WTC11 (cell line): ENCODE results near the gene HACD3. TPM values are rescaled to one million over a fixed set of nuclear protein-coding genes. Genes with fewer than 3 reads are reported as not detected.

Experiments used
- ATAC-seq: fragments of 200-7000 bp; cut with Tn5 transposase; 2 replicates; pipeline ENCODE4 v1.10.0; 2021; ENCODE audit warnings: mild to moderate bottlenecking, moderate library complexity
- Bru-seq: library from RNA; stranded (reverse); fragments of 400-500 nt; gene quantifications from one replicate; lab custom pipeline; 2021; lab: Mats Ljungman, UMichigan
- CTCF ChIA-PET: fragments of 300-600 bp; sonication (Branson Sonifier 250); formaldehyde crosslinking; loops from one replicate; lab custom pipeline; 2021; ENCODE audit warnings: antibody characterized with exemption; lab: Charles Lee
- POLR2A ChIA-PET: fragments of 350-600 bp; sonication (Branson Sonifier 250); formaldehyde crosslinking; loops from one replicate; lab custom pipeline; 2021; ENCODE audit warnings: antibody characterized with exemption; lab: Charles Lee
- DNase-seq: peaks from one replicate; pipeline ENCODE4 v3.0.0; 2021; ENCODE audit warnings: low spot score
- H3K27ac Mint-ChIP-seq: 2 replicates; pipeline ENCODE4 v1.8.0; 2021; ENCODE audit warnings: mixed read lengths
- H3K27me3 Mint-ChIP-seq: 2 replicates; pipeline ENCODE4 v1.8.0; 2021; ENCODE audit warnings: low read depth, mild to moderate bottlenecking, moderate library complexity, mixed read lengths
- H3K36me3 Mint-ChIP-seq: 2 replicates; pipeline ENCODE4 v1.8.0; 2021; ENCODE audit warnings: mixed read lengths
- H3K4me1 Mint-ChIP-seq: 2 replicates; pipeline ENCODE4 v1.8.0; 2022; ENCODE audit warnings: mixed read lengths
- H3K4me3 Mint-ChIP-seq: 2 replicates; pipeline ENCODE4 v1.8.0; 2021; ENCODE audit warnings: mild to moderate bottlenecking, moderate library complexity, mixed read lengths
- H3K9me3 Mint-ChIP-seq: 2 replicates; pipeline ENCODE4 v1.8.0; 2021; ENCODE audit warnings: mixed read lengths
- ARID4B ChIP-seq: sonication (generic); formaldehyde crosslinking; IDR thresholded peaks from 2 replicates; pipeline ENCODE4 v1.8.0; 2023; ENCODE audit warnings: missing genetic modification reagents, mild to moderate bottlenecking, borderline replicate concordance
- CTCF ChIP-seq: fragments of 200-600 bp; IDR thresholded peaks from 2 replicates; pipeline ENCODE4 v1.8.0; 2022; ENCODE audit warnings: antibody characterized with exemption
- E2F4 ChIP-seq: sonication (generic); formaldehyde crosslinking; IDR thresholded peaks from 2 replicates; pipeline ENCODE4 v1.8.1; 2022; ENCODE audit warnings: low read depth, mild to moderate bottlenecking, moderate library complexity, missing genetic modification reagents, borderline replicate concordance
- E2F5 ChIP-seq: sonication (generic); formaldehyde crosslinking; IDR thresholded peaks from 2 replicates; pipeline ENCODE4 v1.8.1; 2022; ENCODE audit warnings: mild to moderate bottlenecking, moderate library complexity, missing genetic modification reagents
- ELF4 ChIP-seq: sonication (generic); formaldehyde crosslinking; IDR thresholded peaks from 2 replicates; pipeline ENCODE4 v1.8.1; 2022; ENCODE audit warnings: low read depth, mild to moderate bottlenecking, moderate library complexity, missing genetic modification reagents
- GABPB1 ChIP-seq: sonication (generic); formaldehyde crosslinking; IDR thresholded peaks from 2 replicates; pipeline ENCODE4 v1.8.1; 2023; ENCODE audit warnings: mild to moderate bottlenecking, missing genetic modification reagents
- MYBL2 ChIP-seq: sonication (generic); formaldehyde crosslinking; IDR thresholded peaks from 2 replicates; pipeline ENCODE4 v1.8.1; 2023; ENCODE audit warnings: mild to moderate bottlenecking, moderate library complexity, missing genetic modification reagents
- PRDM15 ChIP-seq: sonication (generic); formaldehyde crosslinking; IDR thresholded peaks from 2 replicates; pipeline ENCODE4 v1.8.0; 2022; ENCODE audit warnings: missing genetic modification reagents
- PREB ChIP-seq: sonication (generic); formaldehyde crosslinking; IDR thresholded peaks from 2 replicates; pipeline ENCODE4 v1.8.1; 2022; ENCODE audit warnings: mild to moderate bottlenecking, missing genetic modification reagents, moderate library complexity, borderline replicate concordance
- RELA ChIP-seq: sonication (generic); formaldehyde crosslinking; IDR thresholded peaks from 2 replicates; pipeline ENCODE4 v1.8.1; 2022; ENCODE audit warnings: missing genetic modification reagents, mild to moderate bottlenecking, borderline replicate concordance
- USF1 ChIP-seq: sonication (generic); formaldehyde crosslinking; IDR thresholded peaks from 2 replicates; pipeline ENCODE4 v1.8.0; 2022; ENCODE audit warnings: mild to moderate bottlenecking, missing genetic modification reagents
- ZBTB21 ChIP-seq: sonication (generic); formaldehyde crosslinking; IDR thresholded peaks from 2 replicates; pipeline ENCODE4 v1.8.1; 2023; ENCODE audit warnings: mild to moderate bottlenecking, missing genetic modification reagents, borderline replicate concordance
- ZNF281 ChIP-seq: sonication (generic); formaldehyde crosslinking; IDR thresholded peaks from 2 replicates; pipeline ENCODE4 v1.8.0; 2023; ENCODE audit warnings: mild to moderate bottlenecking, missing genetic modification reagents
- ZNF671 ChIP-seq: fragments of 250-450 bp; sonication (Bioruptor Pico); IDR thresholded peaks from 2 replicates; pipeline ENCODE4 v1.8.0; 2021; ENCODE audit warnings: mild to moderate bottlenecking
- long read RNA-seq, 3 experiments: library from RNA in 1 of 3; library from capped mRNA in 1 of 3; library from polyadenylated mRNA in 1 of 3; unstranded in 2 of 3; stranded (forward) in 1 of 3; transcript quantifications; one replicate each; pipeline ENCODE4 v2.0.0, GENCODE V29; 2021
- total RNA-seq: library from RNA; stranded (reverse); gene quantifications from 3 replicates; pipeline ENCODE4 v1.2.3, GENCODE V29; 2021

Gene HACD3
- total RNA-seq = 95.9 to 116 TPM (median 114 TPM) in 3 replicates
- percentile 90 among the genes with signal in this experiment for Bru-seq, nascent RNA
- long read RNA-seq, experiment 1, transcript HACD3-202 (10 exons, 1,332 nt) = minor isoform, 13 of 1,093 reads
- long read RNA-seq, experiment 1, transcript HACD3-206 (12 exons, 1,465 nt) = minor isoform, 7 of 1,093 reads
- long read RNA-seq, experiment 1, transcript HACD3-201 (11 exons, 3,228 nt) = major isoform, 971 of 1,093 reads
- long read RNA-seq, experiment 1, partial matches to known transcripts = 63 of 1,093 reads
- long read RNA-seq, experiment 1, other reads (novel, unspliced or antisense) = 39 of 1,093 reads
- long read RNA-seq, experiment 2, partial matches to known transcripts = 94 of 225 reads
- long read RNA-seq, experiment 2, other reads (novel, unspliced or antisense) = 131 of 225 reads
- long read RNA-seq, experiment 3, transcript HACD3-201 (11 exons, 3,228 nt) = major isoform, 248 of 275 reads
- long read RNA-seq, experiment 3, partial matches to known transcripts = 6 of 275 reads
- long read RNA-seq, experiment 3, other reads (novel, unspliced or antisense) = 16 of 275 reads

- ChIA-PET CTCF (interaction anchor here (0.5 to 1.8 kb wide), 6 partner anchors 81 to 448 kb away, joined by 3 to 8 read pairs (median 4); partner anchors contain the start of genes INTS14 and RAB11A), POLR2A (interaction anchor here (0.6 to 1.5 kb wide), 3 partner anchors 9 to 37 kb away, joined by 3 to 8 read pairs (median 6); no protein-coding TSS in a partner anchor)
- H3K36me3 Mint-ChIP-seq = peaks cover 3% of the 10 kb centered on the region; the same call in 1 of the 2 replicates
- DNase-seq (peak; percentile 89), ATAC-seq (peak; percentile 93)
- H3K4me1 Mint-ChIP-seq = peaks cover 39% of the 10 kb centered on the region
- peak within 1 kb of the TSS; percentile 66 for H3K4me3 Mint-ChIP-seq
- no peaks in the 10 kb centered on the region for H3K27me3 Mint-ChIP-seq
- H3K27ac Mint-ChIP-seq = peak within 1 kb of the TSS; percentile 78; the same call in 1 of the 2 replicates
- no peaks in the 10 kb centered on the region for H3K9me3 Mint-ChIP-seq
- TF ChIP-seq GABPB1 (CRISPR knock-in tag) = peak; percentile 11; the same call in 1 of the 2 replicates
- TF ChIP-seq USF1 = peak; percentile 67
- TF ChIP-seq ELF4 = 0 out of 2 replicates have a peak, but pooled peaks have one; percentile 72
- 0 out of 2 replicates have a peak, but pooled peaks have one; percentile 27 for TF ChIP-seq ZNF281 (CRISPR knock-in tag)
- TF ChIP-seq ZBTB21 = 0 out of 2 replicates have a peak, but pooled peaks have one; percentile 29
- 0 out of 2 replicates have a peak, but pooled peaks have one; percentile 72 for TF ChIP-seq PREB (CRISPR knock-in tag)
- no peak for TF ChIP-seq ZNF671
- peak; percentile 94 for TF ChIP-seq ARID4B (CRISPR knock-in tag)
- TF ChIP-seq CTCF = no peak
- no peak for TF ChIP-seq E2F4 (CRISPR knock-in tag)
- peak; percentile 52 for TF ChIP-seq PRDM15 (CRISPR knock-in tag)
- 0 out of 2 replicates have a peak, but pooled peaks have one; percentile 28 for TF ChIP-seq RELA
- peak; percentile 66 for TF ChIP-seq MYBL2 (CRISPR knock-in tag)
- peak; percentile 76 for TF ChIP-seq E2F5 (CRISPR knock-in tag)
These were observed at the start of gene HACD3 for GRCh38 chr15:65530318-65531111. Gene HACD3, plus strand, starts transcription at chr15:65530463. Its CDS starts 169 bp downstream, at chr15:65530632.
